Uterus (tissue), 2 donors: ENCODE data around the gene HMX2.

Experiments used
- POLR2A ChIP-seq, 2 donors: fragments of 450-650 bp; IDR thresholded peaks; one replicate each; pipeline ENCODE4 v1.6.1; 2016; ENCODE audit warnings: antibody characterized with exemption in 2 of 2, mild to moderate bottlenecking in 1 of 2, moderate library complexity in 1 of 2
- TF ChIP-seq, protein P1 (sequence below), 4 experiments: fragments of 200-600 bp in 2 of 4; fragments of 450-650 bp in 2 of 4; sonication (generic) in 2 of 4; IDR thresholded peaks; one replicate each; pipeline ENCODE4 v1.5.1; 2016 to 2019; ENCODE audit warnings: antibody characterized with exemption in 4 of 4, mild to moderate bottlenecking in 2 of 4, moderate library complexity in 1 of 4

DNA sequence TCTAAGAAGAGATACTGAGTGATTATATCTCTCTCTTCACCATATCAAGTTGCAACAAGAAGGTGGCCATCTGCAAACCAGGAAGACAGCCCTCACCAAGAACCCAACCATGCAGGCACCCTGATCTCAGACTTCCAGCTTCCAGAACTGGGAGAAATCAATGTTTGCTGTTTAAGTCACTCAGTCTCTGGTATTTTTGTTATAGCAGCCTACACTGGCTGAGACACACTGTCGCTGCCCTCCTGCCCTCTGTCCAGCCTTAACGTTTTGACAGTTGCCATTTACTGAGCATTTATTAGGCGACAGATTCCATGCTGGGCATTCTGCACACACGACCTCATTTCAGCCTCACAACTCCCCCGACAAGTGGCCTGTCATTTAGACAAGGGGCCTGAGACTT is 21.7 kb upstream of the HMX2 start:
- TF ChIP-seq, protein P1, sequence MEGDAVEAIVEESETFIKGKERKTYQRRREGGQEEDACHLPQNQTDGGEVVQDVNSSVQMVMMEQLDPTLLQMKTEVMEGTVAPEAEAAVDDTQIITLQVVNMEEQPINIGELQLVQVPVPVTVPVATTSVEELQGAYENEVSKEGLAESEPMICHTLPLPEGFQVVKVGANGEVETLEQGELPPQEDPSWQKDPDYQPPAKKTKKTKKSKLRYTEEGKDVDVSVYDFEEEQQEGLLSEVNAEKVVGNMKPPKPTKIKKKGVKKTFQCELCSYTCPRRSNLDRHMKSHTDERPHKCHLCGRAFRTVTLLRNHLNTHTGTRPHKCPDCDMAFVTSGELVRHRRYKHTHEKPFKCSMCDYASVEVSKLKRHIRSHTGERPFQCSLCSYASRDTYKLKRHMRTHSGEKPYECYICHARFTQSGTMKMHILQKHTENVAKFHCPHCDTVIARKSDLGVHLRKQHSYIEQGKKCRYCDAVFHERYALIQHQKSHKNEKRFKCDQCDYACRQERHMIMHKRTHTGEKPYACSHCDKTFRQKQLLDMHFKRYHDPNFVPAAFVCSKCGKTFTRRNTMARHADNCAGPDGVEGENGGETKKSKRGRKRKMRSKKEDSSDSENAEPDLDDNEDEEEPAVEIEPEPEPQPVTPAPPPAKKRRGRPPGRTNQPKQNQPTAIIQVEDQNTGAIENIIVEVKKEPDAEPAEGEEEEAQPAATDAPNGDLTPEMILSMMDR (IDR thresholded peaks at IDR 0.05): no peak
- TF ChIP-seq POLR2A (IDR thresholded peaks at IDR 0.05): no peak
